ENCODE measurements around the gene RAB4A.
A peak's percentile ranks its signal among the peaks of the same experiment; 100 is the strongest.
"Not testable (repeated sequence)": the region's sequence is repeated elsewhere in the genome, so short reads cannot be mapped to it uniquely, and the experiment has no call there.

RAB4A gene

DNA sequence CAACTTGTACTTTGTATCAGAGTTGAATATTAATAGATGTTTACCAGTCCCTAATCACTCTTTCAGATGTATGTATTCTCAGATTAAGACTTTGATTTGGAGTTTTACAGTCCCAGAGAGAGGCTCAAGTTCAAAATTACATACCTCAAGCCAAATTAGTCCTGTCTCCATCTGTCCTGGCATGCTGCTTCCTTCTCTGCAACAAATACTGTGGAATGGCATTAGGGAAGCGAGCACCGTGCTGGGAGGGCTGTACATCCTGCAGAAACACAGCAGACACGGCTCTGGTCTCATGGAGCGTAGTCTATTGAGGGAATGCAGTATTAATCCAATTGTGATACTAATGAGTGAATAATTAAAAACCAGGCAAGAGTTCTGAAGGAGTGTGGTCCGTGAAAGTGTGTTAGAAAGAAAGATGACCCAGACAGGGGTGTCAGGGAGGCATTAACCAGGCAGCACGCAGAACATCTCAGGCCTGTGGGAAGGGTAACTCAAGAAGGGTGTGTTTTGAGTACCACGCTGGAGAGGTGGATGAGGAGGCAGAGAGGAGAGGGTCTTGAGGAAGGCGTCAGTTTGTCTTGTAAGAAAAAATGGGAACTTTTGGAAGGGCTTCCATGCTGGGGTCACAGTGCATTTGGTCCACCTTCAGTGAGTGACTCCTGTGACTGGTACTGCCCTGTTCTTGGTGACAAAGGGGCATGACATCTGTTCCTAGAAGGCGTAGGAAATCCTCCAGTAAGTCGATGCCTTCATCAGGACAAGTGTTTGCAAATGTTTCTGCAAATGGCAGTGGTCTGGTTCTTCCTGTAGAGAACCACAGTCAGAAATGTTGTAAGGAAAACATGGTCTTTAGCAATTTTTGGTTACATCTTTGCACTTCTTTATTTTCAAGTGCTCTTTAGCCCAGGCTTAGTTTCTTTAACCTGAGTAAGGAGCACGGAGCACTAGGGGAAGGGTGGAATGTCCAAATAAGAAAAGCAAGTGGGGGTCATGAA, 1.6 kb downstream of the RAB4A start:
- DNase-seq = no peak

DNA sequence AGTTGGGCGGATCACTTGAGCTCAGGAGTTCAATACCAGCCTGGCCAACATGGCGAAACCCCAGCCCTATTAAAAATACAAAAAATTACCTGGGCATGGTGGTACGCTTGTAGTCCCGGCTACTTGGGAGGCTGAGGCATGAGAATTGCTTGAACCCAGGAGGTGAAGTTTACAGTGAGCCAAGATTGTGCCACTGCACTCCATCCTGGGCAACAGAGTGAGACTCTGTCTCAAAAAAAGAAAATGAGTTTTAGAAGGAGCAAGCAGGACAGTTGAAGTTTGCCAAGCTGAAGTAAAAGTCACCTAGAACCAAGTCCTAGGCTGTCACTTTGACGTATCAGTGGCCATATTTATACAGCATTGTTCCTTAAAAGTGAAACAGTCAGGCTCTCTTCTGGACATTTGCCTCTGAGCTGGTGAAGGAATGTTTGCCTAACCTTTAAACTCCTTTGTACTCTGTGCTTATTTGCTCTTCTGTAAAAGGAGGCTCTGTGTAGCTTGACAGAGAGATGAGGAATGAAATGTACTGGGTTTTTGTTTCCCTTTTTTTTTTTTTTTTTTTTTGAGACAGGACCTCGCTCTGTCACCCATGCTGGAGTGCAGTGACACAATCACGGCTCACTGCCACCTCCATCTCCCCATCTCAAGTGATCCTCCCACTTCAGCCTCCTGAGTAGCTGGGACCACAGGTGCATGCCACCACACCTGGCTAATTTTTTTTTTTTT, 2.8 kb downstream of the RAB4A start:
- no peak for DNase-seq

DNA sequence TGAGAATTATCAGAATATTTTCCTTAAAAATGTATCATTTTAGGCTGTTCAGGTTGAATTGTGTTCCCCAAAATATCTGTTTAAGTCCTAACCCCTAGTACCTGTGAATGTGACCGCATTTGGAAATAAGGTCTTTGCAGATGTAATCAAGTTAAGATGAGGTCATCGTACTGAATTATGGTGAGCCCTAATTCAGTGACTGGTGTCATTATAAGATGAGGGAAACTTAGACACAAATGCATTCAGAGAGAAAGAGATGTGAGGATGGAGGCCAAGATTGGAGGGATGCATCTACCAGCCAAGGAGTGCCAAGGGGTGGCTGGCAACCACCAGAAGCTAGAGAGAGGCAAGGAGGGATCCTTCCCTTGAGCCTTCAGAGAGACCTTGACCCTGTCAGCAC, 4.1 kb downstream of the RAB4A start:
- DNase-seq = no peak

DNA sequence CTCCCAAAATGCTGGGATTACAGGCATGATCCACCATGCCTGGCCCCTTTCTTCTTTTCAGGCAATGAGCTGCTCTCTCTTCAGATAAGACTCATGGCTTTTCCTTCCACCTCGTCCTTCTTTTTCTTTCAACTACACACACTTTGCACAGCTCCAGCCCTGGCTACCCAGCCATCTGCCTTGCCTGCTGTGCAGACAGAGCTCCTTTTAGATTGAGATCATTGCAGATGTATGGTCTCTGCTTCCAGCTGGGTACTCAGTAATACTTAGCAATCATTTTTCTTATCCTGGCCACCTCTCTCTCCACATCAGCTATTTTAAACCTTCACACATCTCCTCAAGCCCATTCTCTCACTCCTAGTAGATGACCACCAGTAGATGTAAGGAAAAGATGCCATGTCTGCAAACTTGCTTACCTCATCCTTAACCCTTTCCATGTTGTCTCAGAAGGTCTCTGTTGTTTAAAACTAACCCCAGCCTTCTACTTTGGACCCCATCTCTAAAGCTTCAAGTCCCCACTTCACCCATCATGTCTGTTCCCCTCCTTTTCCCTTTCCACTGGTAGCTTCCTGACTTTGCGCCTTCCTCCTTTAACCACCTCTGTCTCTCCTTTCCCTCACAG, 7.3 kb downstream of the RAB4A start:
- no peak for DNase-seq

DNA sequence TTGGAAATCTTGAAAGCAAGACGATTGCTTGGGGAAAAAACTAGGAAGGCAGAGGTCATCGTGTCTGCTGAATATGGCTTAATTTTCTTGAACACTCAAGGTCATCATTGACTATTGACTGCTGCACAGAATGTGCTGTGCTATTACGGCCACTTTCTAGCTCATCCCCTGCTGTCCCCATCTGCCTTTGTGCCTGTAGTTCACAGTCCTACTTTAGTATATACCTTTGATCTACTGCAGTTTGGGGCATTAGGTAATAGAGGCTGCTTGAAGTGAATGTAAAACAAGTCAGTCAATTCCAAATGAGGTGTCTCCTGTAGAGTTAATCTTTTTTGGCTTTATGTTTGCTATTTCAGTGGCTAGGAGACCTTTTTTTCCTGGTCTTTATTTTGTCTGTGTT, 8.3 kb downstream of the RAB4A start:
- no peak for DNase-seq

DNA sequence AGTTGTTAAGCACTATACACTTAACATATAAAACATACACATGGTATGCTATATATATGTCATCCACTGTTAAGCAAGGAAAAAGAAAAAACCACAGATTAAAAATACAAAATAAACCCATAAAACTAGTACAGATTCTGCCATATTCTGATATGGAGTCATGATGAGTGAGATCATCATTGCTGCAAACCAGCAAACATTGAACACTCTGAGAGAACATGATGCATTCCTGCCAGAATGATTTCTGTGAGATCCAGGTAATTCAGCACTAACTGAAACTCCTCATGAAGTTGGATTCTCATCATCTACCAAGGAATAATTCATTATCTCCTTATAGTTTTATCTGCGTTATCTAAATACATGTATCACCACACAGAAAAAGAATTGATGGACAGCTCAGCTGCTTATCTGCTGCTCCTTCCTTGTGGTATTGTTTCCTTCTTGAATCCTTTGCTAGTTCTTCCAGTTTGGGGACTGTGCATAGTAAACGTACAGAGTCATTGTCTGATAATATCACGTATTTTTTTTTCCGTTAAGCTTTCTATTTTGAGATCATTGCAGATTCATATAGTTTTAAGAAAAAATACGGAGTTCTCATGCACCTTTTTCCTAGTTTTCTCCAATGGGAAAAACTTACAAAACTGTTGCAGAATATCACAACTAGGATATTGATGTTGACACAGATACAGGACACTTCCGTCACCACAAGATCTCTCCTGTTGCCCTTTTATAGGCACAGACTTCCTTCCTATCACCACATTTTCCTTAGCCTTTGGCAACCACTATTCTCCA, 9.3 kb downstream of the RAB4A start:
- no peak for DNase-seq

DNA sequence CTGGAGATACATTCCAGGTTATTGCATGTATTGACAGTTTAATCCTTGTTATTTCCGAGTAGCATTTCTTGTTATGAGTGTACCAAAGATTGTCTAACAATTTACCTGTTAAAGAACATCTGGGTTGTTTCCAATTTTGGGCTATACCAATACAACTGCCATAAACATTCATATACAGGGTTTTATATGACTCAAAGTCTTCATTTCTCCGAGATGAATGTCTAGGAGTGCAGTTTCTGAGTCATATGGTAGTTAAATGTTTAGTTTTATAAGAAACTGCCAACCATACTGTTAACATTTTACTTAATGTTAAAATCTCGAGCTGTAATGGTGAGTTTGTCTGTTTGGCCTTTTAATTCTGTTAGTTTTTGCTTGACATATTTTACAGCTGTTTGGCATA, 10.0 kb downstream of the RAB4A start:
- peak in 1 of 5 donors; percentile 65 for DNase-seq

DNA sequence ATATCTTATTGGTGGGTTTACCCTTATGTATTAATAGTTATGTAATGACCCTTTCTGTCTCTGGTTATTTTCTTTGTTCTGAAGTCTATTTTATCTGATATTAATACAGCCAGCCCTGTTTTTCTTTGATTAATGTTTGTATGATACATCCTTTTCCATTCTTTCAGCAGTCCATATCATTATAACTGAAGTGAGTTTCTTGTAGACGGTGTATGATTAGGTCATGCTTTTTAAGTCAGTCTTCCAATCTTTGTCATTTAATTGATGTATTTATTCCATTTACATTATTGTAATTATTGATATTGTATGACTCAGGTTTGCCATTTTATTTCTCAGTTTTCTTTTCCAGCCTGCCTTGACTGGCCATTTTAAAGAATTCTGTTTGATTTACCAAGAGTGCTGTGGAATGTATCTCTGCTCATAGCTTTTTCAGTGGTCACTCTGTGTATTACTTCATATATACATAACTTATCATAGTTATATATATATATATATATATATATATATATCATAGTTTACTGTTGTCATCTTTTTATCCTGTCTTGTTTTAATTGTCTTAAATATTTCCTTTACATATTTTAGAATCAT, 10.5 kb downstream of the RAB4A start:
- DNase-seq = no peak

DNA sequence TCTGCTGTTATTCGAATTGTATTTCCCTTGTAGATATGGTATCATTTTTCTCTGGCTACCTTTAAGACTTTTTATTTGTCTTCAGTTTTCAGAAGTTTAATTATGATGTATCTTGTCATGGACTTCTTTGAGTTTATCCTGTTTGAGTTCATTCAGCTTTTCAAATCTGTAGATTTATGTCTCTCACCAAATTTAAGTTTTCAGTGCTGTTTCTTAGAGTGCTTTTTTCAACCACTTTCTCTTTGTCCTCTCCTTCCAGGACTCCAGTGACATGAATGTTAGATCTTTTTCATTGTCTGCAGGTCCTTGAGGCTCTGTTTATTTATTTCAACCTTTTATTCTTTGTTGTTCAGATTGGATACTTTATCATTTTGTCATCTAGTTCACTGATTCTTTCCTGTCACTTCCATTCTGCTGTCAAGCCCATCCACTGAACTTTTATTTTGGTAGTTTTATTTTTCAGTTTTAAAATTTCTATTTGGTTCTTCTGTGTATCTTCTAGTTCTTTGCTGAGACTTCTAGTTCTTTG, 11.4 kb downstream of the RAB4A start:
- DNase-seq = no peak

DNA sequence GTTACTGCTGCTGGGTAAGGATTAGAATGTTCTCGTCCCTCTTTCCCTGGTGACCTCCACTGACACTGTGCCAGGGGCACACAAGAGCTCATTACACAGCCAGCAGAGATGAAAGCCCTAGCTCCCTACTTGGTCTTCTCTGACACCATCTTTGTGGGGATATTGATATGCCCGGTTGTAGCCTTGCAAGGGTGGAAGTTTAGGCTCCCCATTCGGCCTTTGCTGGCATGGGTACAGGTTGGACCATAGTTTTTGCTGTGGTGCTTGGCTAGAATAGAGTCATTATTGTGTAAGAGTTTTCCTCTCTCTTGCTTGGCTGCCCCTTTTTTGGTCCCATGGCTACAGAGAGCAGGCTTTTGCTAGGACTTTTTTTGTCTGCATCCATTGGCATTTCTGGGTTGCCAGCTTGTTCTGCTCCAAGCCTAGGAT, 12.3 kb downstream of the RAB4A start:
- DNase-seq = no peak

DNA sequence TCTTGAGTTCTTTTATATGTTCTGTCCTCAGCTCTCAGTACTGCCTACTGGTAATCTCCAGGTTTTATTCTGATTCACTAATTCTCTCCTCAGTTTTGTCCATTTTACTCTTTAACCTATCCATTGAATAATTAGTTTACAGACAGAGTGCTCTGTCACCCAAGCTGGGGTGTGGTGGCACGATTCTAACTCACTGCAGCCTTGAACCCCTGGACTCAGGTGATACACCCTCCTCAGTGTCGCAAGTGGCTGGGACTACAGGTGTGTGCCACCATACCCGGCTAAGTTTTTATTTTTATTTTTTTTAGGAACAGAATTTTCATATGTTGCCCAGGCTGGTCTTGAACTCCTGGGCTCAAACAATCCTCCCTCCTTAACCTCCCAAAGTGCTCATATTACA, 14.0 kb downstream of the RAB4A start:
- no peak for DNase-seq

DNA sequence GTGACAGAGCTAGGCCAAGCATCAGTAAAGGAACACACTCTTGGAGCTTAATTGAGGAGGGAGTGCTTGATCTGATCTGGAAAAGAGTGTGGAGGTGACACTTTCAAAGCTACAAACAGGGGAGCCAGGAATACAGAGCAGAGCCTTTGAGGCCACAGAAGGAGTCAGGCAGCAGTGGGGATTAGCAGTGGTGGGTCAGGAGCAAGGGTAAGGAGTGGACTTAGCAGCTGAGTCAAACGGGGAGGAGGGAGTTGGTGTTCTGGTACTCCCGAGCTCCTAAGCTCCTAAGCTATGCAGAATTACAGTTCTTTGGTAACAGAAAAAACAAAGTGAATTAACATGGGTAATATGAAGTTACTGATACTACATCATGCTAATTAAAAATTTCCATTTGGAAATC, 14.5 kb downstream of the RAB4A start:
- DNase-seq = no peak

DNA sequence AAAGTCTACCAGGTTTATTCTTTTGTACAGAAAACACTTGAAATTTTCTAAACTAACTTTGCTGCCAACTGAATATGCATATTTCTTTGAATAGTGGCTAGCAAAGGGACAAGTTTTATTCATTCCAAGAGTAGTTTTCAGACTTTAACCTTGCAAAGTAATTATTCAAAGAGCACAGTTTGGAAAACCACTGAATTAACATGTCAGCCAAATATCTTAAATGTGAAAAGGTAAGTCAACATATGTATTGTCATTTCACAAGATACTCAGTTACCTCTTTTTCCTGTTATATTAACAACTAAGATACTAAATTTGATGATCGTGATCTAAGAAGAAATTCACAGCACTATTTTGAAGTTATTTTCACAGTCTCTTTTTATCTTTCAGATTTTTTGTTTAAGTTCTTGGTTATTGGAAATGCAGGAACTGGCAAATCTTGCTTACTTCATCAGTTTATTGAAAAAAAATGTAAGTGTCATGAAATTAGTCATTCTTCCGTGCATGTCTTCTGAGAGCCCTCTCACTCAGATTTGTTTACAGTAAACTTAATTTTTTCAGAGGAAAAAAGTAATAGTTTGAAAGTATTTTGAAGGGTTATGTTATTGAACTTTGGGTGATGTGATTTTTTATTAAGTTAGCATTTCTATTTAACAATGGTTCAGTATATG, 15.3 kb downstream of the RAB4A start:
- DNase-seq = peak in 1 of 5 donors; percentile 61

DNA sequence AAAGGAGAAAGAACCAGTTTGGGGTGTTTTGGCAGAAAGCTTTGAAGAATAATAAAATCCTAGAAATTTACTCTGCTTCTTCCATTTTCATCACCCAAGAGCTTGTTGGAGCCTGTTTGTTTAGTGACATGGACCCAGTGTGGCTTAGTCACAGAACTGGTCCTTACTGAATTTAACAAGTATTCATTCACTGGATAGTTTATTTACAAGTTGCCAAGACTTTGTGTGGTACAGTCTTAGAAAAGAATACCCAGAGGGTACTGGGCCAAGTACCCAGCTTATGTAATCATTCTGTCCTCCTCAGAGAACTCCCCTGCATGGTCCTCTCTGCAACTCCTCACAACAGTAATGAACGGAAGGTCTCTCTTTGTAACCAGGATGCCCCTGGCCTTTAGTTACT, 16.4 kb downstream of the RAB4A start:
- DNase-seq = no peak

DNA sequence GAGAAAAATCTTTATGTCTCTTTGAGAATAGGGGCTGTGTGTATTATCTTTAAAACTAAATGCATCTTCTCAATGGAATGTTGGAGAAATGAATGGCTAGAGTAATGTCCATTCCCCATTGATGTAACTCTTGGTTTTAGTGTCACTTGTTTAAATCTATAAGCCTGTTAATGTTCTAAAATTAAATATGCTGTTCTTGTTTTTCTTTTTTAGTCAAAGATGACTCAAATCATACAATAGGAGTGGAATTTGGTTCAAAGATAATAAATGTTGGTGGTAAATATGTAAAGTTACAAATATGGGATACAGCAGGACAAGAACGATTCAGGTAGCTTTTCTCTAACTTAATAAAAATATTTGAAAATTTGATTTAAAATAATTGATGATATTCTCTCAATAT, 17.6 kb downstream of the RAB4A start:
- no peak for DNase-seq

DNA sequence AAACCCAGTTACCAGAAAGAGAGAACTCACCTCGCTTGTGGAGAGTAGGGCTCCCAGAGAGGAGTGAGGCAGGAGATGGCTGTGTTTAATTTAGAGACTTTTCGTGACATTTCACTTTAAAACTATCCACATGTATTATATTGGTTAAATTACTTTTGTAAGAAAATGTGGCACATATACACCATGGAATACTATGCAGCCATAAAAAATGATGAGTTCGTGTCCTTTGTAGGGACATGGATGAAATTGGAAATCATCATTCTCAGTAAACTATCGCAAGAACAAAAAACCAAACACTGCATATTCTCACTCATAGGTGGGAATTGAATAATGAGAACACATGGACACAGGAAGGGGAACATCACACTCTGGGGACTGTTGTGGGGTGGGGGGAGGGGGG, 20.8 kb downstream of the RAB4A start:
- not testable (repeated sequence) for DNase-seq

DNA sequence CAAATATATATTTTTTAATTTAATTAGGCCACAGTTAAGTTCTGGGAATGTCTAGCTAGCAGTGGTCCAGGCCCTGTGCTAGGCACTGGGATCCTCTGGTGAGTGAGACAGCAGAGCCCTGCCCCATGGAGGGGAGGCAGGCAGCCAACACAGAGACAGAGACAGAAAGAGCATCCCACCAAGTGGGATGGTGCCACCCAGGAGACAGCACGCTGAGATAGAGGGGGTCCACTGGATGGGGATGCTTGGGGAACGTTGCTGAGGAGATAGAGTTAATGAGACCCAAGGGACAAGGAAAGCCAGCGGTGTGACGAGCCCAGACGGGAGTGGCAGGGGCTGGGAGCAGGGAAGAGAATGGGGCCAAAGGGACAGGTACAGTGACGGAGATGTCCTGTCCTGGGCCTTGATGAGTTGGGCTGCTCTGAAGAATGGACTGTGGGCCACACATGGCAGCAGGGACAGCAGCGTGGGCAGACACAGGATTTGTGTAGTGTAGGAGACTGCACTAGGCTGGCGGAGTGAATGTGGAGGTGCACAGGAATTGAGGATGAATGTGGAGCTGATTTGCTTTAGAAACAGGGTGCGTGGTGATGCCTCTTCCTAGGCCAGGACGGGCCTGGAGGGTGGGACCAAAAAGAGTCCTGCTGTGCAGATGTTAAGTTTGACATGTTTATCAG, 22.8 kb downstream of the RAB4A start:
- DNase-seq = no peak

DNA sequence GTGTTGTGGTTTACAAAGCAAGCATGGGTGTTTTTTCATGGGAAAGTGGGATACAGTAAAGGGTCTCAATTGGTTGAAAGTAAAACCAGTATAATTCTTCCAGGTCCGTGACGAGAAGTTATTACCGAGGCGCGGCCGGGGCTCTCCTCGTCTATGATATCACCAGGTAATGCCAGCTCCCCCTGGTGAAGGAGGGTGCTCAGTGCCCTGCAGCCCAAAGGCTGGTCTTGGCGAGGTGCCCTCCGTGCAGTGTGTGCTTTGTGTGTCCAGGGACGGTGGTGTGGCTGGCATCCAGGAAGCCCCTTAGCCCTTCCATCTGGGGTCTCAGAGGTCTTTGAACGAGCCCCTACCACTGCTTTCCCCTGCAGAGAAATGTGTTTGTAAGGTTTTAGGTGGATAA, 24.8 kb downstream of the RAB4A start:
- no peak for DNase-seq

DNA sequence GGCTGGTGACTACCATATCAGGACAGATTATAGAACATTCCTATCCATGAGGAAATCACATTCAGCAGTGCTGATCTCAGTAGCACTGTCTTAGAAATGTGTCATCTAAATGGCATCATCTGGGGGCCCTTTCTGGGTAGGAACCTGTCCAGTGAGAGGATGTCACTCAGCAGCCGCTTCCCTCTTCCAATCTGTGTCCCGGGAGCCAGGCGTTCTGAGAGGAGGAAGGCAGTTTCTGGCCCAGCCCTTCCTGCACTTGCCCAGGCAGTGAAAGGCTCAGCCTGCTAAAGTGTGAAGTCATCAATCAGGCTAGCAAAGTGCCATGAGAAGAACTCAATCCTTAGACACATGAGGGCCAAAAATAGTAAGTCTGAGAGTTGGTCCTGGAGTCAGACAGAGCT, 25.6 kb downstream of the RAB4A start:
- no peak for DNase-seq

DNA sequence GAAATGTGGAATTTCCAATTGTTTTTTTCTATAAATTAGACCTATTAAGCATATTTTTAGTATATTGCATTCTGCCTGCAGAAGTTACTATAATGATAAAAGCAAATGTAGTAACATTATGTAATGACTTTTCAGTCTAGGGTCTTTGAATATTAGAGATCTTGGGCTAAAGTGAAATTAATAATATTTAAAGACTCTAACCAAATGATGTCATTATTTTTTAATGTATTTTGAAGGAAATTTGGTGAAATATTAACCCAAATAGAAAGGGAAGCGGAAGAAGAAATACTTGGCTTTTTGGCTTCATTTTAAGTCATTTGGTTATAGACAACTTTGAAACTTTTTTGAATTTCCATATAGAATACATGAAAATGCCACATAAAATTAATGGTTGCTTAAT, 26.8 kb downstream of the RAB4A start:
- DNase-seq = no peak

DNA sequence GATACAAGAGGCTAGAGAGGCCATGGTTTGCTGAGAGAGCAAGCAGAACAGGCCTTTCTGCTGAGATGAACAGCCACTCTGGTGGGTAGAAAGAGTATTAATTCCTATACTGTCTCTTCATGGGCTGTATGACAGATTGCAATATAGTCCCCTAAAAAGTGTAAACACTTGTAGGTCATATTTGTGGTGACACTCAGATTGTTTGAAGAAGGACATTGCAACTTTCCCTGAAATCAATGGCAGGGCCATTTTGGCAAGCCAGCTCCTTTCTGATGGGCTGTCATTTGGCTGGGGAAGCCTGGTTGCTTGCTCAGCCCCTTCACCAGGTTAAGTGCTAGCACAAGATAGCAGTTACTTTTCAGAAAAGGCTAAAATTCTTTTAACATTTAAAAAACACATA, 27.5 kb downstream of the RAB4A start:
- no peak for DNase-seq
